HepG2 (cell line): ENCODE data around the gene ERH. TPM values are rescaled to one million over a fixed set of nuclear protein-coding genes. Genes with fewer than 3 reads are reported as not detected.

Experiments
- ATAC-seq: fragments of 200-7000 bp; cut with Tn5 transposase; 3 replicates; pipeline ENCODE4 v1.9.1; 2020; ENCODE audit warnings: mild to moderate bottlenecking, moderate library complexity
- BruUV-seq: library from RNA; stranded (reverse); fragments of 400-500 nt; replicated peaks from 2 replicates; lab custom pipeline; 2021; lab: Mats Ljungman, UMichigan
- CTCF ChIA-PET: fragments of 300-600 bp; formaldehyde crosslinking; extraction: SDS; loops from one replicate; lab custom pipeline; 2021; ENCODE audit warnings: low total read pairs, inconsistent platforms, low intra/inter-chr PET ratio; lab: Yijun Ruan, JAX
- POLR2A ChIA-PET: fragments of 350-600 bp; sonication (Branson Sonifier 250); formaldehyde crosslinking; loops from one replicate; lab custom pipeline; 2020; ENCODE audit warnings: antibody characterized with exemption, inconsistent platforms; lab: Yijun Ruan, JAX
- DNase-seq: peaks from one replicate; pipeline ENCODE4 v3.0.0-alpha.2; 2015; ENCODE audit warnings: low spot score
- FAIRE-seq: peaks from 3 replicates; lab custom pipeline; 2011; peaks lifted over from hg19 to GRCh38; lab: Jason Lieb, UNC
- H2AFZ ChIP-seq: one replicate; pipeline ENCODE4 v1.6.1; 2011; ENCODE audit warnings: low read length, inconsistent platforms
- H3K27ac ChIP-seq: fragments of 300-600 bp; 3 replicates; pipeline ENCODE4 v1.8.0; 2011; ENCODE audit warnings: mixed run types, mild to moderate bottlenecking, mixed read lengths, low read length, inconsistent platforms; ENCODE audit not compliant: insufficient read depth; ENCODE audit errors: extremely low read length
- H3K27me3 ChIP-seq, 2 experiments: fragments of 200-600 bp in 1 of 2; 2 replicates in 1 of 2; 3 replicates in 1 of 2; pipeline versions ENCODE4 v1.6.0 to v1.8.0; 2011; ENCODE audit warnings: low read length in 2 of 2, mild to moderate bottlenecking in 2 of 2, moderate library complexity in 2 of 2, inconsistent platforms in 1 of 2; ENCODE audit not compliant: insufficient read depth in 2 of 2, control insufficient read depth in 1 of 2
- H3K36me3 ChIP-seq, 2 experiments: fragments of 200-600 bp in 1 of 2; replicated peaks in 1 of 2; 2 replicates in 1 of 2; 3 replicates in 1 of 2; pipeline versions ENCODE4 v1.5.1 to v1.8.0; 2011; ENCODE audit warnings: low read length in 2 of 2, inconsistent platforms in 1 of 2; ENCODE audit not compliant: insufficient read depth in 2 of 2, control insufficient read depth in 1 of 2
- H3K4me1 ChIP-seq: 2 replicates; pipeline ENCODE4 v1.5.1; 2012; ENCODE audit warnings: low read length, inconsistent platforms; ENCODE audit not compliant: insufficient read depth
- H3K4me2 ChIP-seq: 2 replicates; pipeline ENCODE4 v1.6.0; 2011; ENCODE audit warnings: low read depth, low read length, inconsistent platforms
- H3K4me3 ChIP-seq, 3 experiments: fragments of 200-600 bp in 1 of 3; sonication (generic), shearing (Covaris generic) in 1 of 3; replicated peaks in 1 of 3; 2 replicates each; pipeline ENCODE4 v1.5.1; 2011 to 2016; ENCODE audit warnings: low read length in 3 of 3, inconsistent platforms in 2 of 3, low read depth in 2 of 3, mild to moderate bottlenecking in 2 of 3, control low read depth in 1 of 3, mixed read lengths in 1 of 3; ENCODE audit not compliant: insufficient read depth in 1 of 3
- H3K79me2 ChIP-seq: one replicate; pipeline ENCODE4 v1.6.1; 2011; ENCODE audit warnings: low read length, inconsistent platforms; ENCODE audit not compliant: insufficient read depth
- H3K9ac ChIP-seq: 2 replicates; pipeline ENCODE4 v1.6.0; 2011; ENCODE audit warnings: mild to moderate bottlenecking, low read depth, low read length, inconsistent platforms; ENCODE audit not compliant: insufficient read depth
- H3K9me3 ChIP-seq: 2 replicates; pipeline ENCODE4 v1.5.1; 2012; ENCODE audit warnings: mild to moderate bottlenecking, low read length
- H4K20me1 ChIP-seq: 2 replicates; pipeline ENCODE4 v1.6.0; 2011; ENCODE audit warnings: inconsistent platforms, mild to moderate bottlenecking, low read length, moderate library complexity; ENCODE audit not compliant: insufficient read depth
- GFI1 ChIP-seq: sonication (generic); formaldehyde crosslinking; IDR thresholded peaks from 2 replicates; pipeline ENCODE4 v1.5.0; 2020; ENCODE audit warnings: missing genetic modification reagents, mild to moderate bottlenecking, borderline replicate concordance
- HDAC1 ChIP-seq: sonication (generic); formaldehyde crosslinking; IDR thresholded peaks from 2 replicates; pipeline ENCODE4 v1.5.1; 2020; ENCODE audit warnings: mild to moderate bottlenecking, missing genetic modification reagents
- SALL1 ChIP-seq: sonication (generic); formaldehyde crosslinking; IDR thresholded peaks from 2 replicates; pipeline ENCODE4 v1.8.0; 2022; ENCODE audit warnings: mild to moderate bottlenecking, missing genetic modification reagents
- SATB2 ChIP-seq: sonication (generic); formaldehyde crosslinking; IDR thresholded peaks from 2 replicates; pipeline ENCODE4 v1.5.0; 2020; ENCODE audit warnings: missing genetic modification reagents
- SNAPC2 ChIP-seq: sonication (generic); formaldehyde crosslinking; IDR thresholded peaks from 2 replicates; pipeline ENCODE4 v1.8.1; 2022; ENCODE audit warnings: mild to moderate bottlenecking, missing genetic modification reagents
- ZNF263 ChIP-seq: sonication (generic); formaldehyde crosslinking; IDR thresholded peaks from 2 replicates; pipeline ENCODE4 v1.4.0; 2020; ENCODE audit warnings: missing genetic modification reagents
- ZNF562 ChIP-seq: sonication (generic); formaldehyde crosslinking; IDR thresholded peaks from 2 replicates; pipeline ENCODE4 v1.8.0; 2022; ENCODE audit warnings: missing genetic modification reagents, borderline replicate concordance
- ZNF563 ChIP-seq: sonication (generic); formaldehyde crosslinking; IDR thresholded peaks from 2 replicates; pipeline ENCODE4 v1.8.0; 2022; ENCODE audit warnings: mild to moderate bottlenecking, moderate library complexity, missing genetic modification reagents
- ZNF766 ChIP-seq: sonication (generic); formaldehyde crosslinking; IDR thresholded peaks from 2 replicates; pipeline ENCODE4 v1.5.0; 2020; ENCODE audit warnings: missing genetic modification reagents, borderline replicate concordance
- ZSCAN29 ChIP-seq: sonication (generic); formaldehyde crosslinking; conservative IDR thresholded peaks from 2 replicates; pipeline ENCODE4 v1.4.0; 2020; ENCODE audit warnings: mild to moderate bottlenecking, missing genetic modification reagents
- ZZZ3 ChIP-seq: sonication (generic); formaldehyde crosslinking; IDR thresholded peaks from 2 replicates; pipeline ENCODE4 v1.4.0; 2020; ENCODE audit warnings: missing genetic modification reagents, mild to moderate bottlenecking, borderline replicate concordance
- WGBS: methylation state at CpG from one replicate; pipeline ENCODE4 v1.1.6; 2017; ENCODE audit warnings: low lambda C conversion rate; 5-methylcytosine and 5-hydroxymethylcytosine counted together
- in situ Hi-C: cut with HindIII; loops from 2 replicates; pipeline ENCODE4 v1.10.0; 2017; ENCODE audit warnings: low pct_unique_long_range_greater_than_20kb; ENCODE audit not compliant: extremely low pct_ligation_motif_present
- intact Hi-C: fragments of 100-400 bp; cut with micrococcal nuclease; formaldehyde crosslinking; loops from one replicate; pipeline ENCODE4 v1.10.0; 2022; ENCODE audit not compliant: unreplicated experiment
- polyA plus RNA-seq, 8 experiments: library from polyadenylated mRNA; depleted of rRNA in 3 of 8; stranded (reverse) in 7 of 8; unstranded in 1 of 8; fragments of >200 nt; fragmentation: Illumina TruSeq in 4 of 8; extraction: Trizol in 4 of 8; gene quantifications; 2 replicates each; pipeline versions ENCODE4 v1.2.1 to v1.2.3, GENCODE V29; 2011 to 2016; ENCODE audit warnings: low read depth in 4 of 8, missing spikeins in 1 of 8, mixed read lengths in 1 of 8; ENCODE audit not compliant: insufficient read depth in 1 of 8
- total RNA-seq, 5 experiments: library from RNA; depleted of rRNA; stranded (reverse); fragments of >200 nt; fragmentation: Illumina TruSeq; extraction: Trizol; gene quantifications; 2 replicates each; pipeline ENCODE4 v1.2.3, GENCODE V29; 2016; ENCODE audit warnings: low read depth in 1 of 5
- TF ChIP-seq, protein P1 (sequence below): sonication (generic); formaldehyde crosslinking; IDR thresholded peaks from 2 replicates; pipeline ENCODE4 v1.8.0; 2022; ENCODE audit warnings: missing genetic modification reagents, mild to moderate bottlenecking, inconsistent platforms, borderline replicate concordance

ERH gene
- total and polyA plus RNA-seq, 2 of the 13 experiments (the other 11 are each of a cell fraction or from before 2014, with no cell fraction given), result 105 to 341 TPM

DNA sequence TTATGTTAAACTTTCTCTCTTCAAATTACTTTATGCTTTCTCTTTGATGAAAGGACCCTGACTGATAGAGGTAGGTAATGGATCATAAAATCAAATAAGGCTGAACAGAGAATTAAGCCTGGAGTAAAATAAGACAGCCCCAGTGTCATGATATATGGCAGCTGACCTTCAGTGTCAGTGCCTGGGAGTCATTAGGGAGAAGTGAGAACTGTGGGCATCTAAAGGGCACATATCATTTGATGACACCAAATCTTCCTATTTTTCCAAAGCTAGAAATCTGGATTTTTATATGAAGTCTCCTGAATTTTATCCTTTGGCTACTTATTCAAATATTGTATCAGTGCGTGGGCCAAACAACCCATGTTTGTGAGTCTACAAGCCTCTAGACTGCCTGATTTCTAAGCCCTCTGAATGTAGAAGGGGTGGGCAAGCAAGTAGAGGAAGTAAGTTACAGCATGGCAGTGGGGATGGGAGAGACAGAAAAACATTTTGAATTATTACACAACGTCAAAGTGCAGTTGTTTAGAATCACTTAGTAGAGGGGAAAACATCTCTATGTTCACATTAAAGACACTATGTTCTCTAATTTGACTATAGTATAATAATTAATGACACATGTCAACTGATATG, 10.3 kb upstream of the ERH start:
- Histone ChIP-seq H3K4me3 (no peak overlapping the region), H3K4me2 (no peak overlapping the region), H3K27me3 (no peaks in the 10 kb centered on the region; a peak in 1 of 5 replicates), H3K36me3 (peaks cover 3 to 6% of the 10 kb centered on the region in 2 experiments; a peak in 1 of 5 replicates), H3K4me1 (peaks cover 34% of the 10 kb centered on the region), H3K79me2 (peaks cover 76% of the 10 kb centered on the region), H3K27ac (no peak overlapping the region), H3K9me3 (no peaks in the 10 kb centered on the region), H3K9ac (no peak overlapping the region)
- intact Hi-C loops, result no loop called here
- ChIA-PET POLR2A (no interaction called here), CTCF (no interaction called here)
- 89% methylated on average over 2 of the region's 2 CpGs for WGBS
- in situ Hi-C loops, result no loop called here
- DNase-seq, result no peak
- TF ChIP-seq SATB2 (CRISPR knock-in tag), result no peak
- TF ChIP-seq, protein P1, sequence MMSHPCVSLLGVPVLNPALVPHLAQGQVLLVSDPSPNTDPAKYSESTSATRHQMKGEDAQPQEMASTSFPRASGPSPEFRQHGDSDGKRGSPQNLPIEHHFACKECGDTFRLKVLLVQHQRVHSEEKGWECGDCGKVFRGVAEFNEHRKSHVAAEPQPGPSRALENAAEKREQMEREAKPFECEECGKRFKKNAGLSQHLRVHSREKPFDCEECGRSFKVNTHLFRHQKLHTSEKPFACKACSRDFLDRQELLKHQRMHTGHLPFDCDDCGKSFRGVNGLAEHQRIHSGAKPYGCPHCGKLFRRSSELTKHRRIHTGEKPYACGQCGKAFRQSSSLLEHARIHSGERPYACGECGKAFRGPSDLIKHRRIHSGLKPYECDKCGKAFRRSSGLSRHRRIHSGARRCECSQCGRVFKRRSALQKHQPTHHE, result no peak
- no peak for TF ChIP-seq SALL1 (CRISPR knock-in tag)
- TF ChIP-seq ZSCAN29 (CRISPR knock-in tag), result no peak
- TF ChIP-seq GFI1, result no peak
- TF ChIP-seq ZNF563 (CRISPR knock-in tag), result no peak
- no peak for TF ChIP-seq ZNF766 (CRISPR knock-in tag)
- TF ChIP-seq SNAPC2, result no peak
- TF ChIP-seq ZNF263 (CRISPR knock-in tag), result no peak
- no peak for TF ChIP-seq ZNF562 (CRISPR knock-in tag)
- TF ChIP-seq HDAC1 (CRISPR knock-in tag), result no peak
- no peak for TF ChIP-seq ZZZ3 (CRISPR knock-in tag)
- TF ChIP-seq, all 625 proteins: peak for 0
- BruUV-seq, result no TSS peak
- H4K20me1 ChIP-seq, result peaks cover 3% of the 10 kb centered on the region; the same call in 1 of the 2 replicates
- H2AFZ ChIP-seq, result no peak overlapping the region
- FAIRE-seq, result no peak
- ATAC-seq, result no peak
